Ovary (tissue), 9 donors: ENCODE data around the gene ZSCAN25. TPM values are rescaled to one million over a fixed set of nuclear protein-coding genes. Genes with fewer than 3 reads are reported as not detected.
"Not testable (repeated sequence)": the region's sequence is repeated elsewhere in the genome, so short reads cannot be mapped to it uniquely, and the experiment has no call there.

Experiments
- DNase-seq, 5 donors: peaks; one replicate each; pipeline ENCODE4 v3.0.0-alpha.2; 2019 to 2020
- H3K27ac ChIP-seq, 2 donors: fragments of 200-600 bp; one replicate each; pipeline versions ENCODE4 v1.5.1 to v1.8.0; 2019 to 2022
- H3K27me3 ChIP-seq: fragments of 200-600 bp; one replicate; pipeline ENCODE4 v1.8.0; 2022
- H3K36me3 ChIP-seq: fragments of 200-600 bp; sonication (generic); one replicate; pipeline ENCODE4 v1.5.1; 2019
- H3K4me1 ChIP-seq: one replicate; pipeline ENCODE4 v1.8.1; 2013; ENCODE audit warnings: mild to moderate bottlenecking, moderate library complexity; ENCODE audit not compliant: insufficient read depth
- H3K4me3 ChIP-seq: fragments of 200-600 bp; sonication (generic); one replicate; pipeline ENCODE4 v1.5.1; 2017
- H3K9me3 ChIP-seq, 2 donors: fragments of 200-600 bp in 1 of 2; sonication (generic) in 1 of 2; one replicate each; pipeline versions ENCODE4 v1.5.1 to v1.8.1; 2013 to 2019; ENCODE audit warnings: mild to moderate bottlenecking in 1 of 2, moderate library complexity in 1 of 2
- CTCF ChIP-seq, 3 donors: fragments of 450-650 bp in 2 of 3; fragments of 200-600 bp in 1 of 3; IDR thresholded peaks; one replicate each; pipeline versions ENCODE4 v1.5.1 to v1.8.0; 2016 to 2022; ENCODE audit warnings: antibody characterized with exemption in 3 of 3, mild to moderate bottlenecking in 1 of 3
- EP300 ChIP-seq: sonication (generic); formaldehyde crosslinking; IDR thresholded peaks from one replicate; pipeline ENCODE4 v1.6.1; 2017; ENCODE audit warnings: antibody characterized with exemption
- POLR2A ChIP-seq: fragments of 450-650 bp; IDR thresholded peaks from one replicate; pipeline ENCODE4 v1.6.1; 2017; ENCODE audit warnings: antibody characterized with exemption, mild to moderate bottlenecking, moderate library complexity
- WGBS, 3 donors: extraction: QIAGEN DNeasy Blood & Tissue Kit in 1 of 3; methylation state at CpG; one replicate each; pipeline versions ENCODE4 v1.1.5 to v1.1.7; 2013 to 2017; 5-methylcytosine and 5-hydroxymethylcytosine counted together
- intact Hi-C, 4 donors: fragments of 100-400 bp; cut with DNase I; formaldehyde crosslinking; loops; one replicate each; pipeline versions ENCODE4 v1.11.0 to v1.15.1; 2022 to 2023
- polyA plus RNA-seq, 2 donors: library from polyadenylated mRNA; stranded (reverse); fragments of 200-250 nt in 1 of 2; fragments of 350-450 nt in 1 of 2; fragmentation: Illumina TruSeq in 1 of 2; extraction: RNeasy Lipid Tissue Mini Kit (QIAGEN cat#74804) in 1 of 2; gene quantifications; one replicate each; pipeline ENCODE4 v1.2.3, GENCODE V29; 2013 to 2014
- total RNA-seq, 7 donors: library from RNA; depleted of rRNA in 2 of 7; stranded (reverse); fragments of >200 nt in 2 of 7; fragmentation: NEBNext Ultra II Directional in 3 of 7; extraction: Animal tissue kit (Norgen Biotek cat#: 25700) in 3 of 7; gene quantifications; one replicate each; pipeline versions ENCODE4 v1.1.0 to v1.2.4, GENCODE V29; 2016 to 2023
- donor health status: DM: no; HTN: no; CAD: no; lungs with moderate emphysema.
- donor health status: DM: no; HTN: no; CAD: no.
- donor health status: Bipolar disorder and iron deficiency.
- donor health status: DM: yes; HTN: yes; CAD: no.
- donor health status: DM: no; HTN: no; CAD: no.
- donor health status: DM: yes; HTN: yes; CAD: no.

ZSCAN25 gene
- total and polyA plus RNA-seq, 9 donors = 9.8 to 21.1 (median 17.3) TPM

GRCh38 chr7:99576251-99576650, 40.5 kb upstream of the ZSCAN25 start:
- Histone ChIP-seq H3K27me3 (no peaks in the 10 kb centered on the region), H3K27ac (no peak overlapping the region), H3K4me3 (no peak overlapping the region), H3K4me1 (peaks cover 6% of the 10 kb centered on the region), H3K9me3 (no peaks in the 10 kb centered on the region), H3K36me3 (no peaks in the 10 kb centered on the region)
- WGBS, 3 donors = 53 to 58% (median 55%) methylated on average over 3 of the region's 3 CpGs
- DNase-seq = no peak
- intact Hi-C loops = no loop called here
- TF ChIP-seq CTCF (IDR thresholded peaks at IDR 0.05) = no peak
- no peak for TF ChIP-seq EP300

- H3K27me3 ChIP-seq = no peaks in the 10 kb centered on the region
- WGBS, 3 donors = 25 to 31% (median 29%) methylated on average over 10 of the region's 10 CpGs
- DNase-seq = no peak
- TF ChIP-seq EP300 (no peak), CTCF (IDR thresholded peaks at IDR 0.05) (no peak), POLR2A (no peak)
- H3K9me3 ChIP-seq = no peaks in the 10 kb centered on the region
- intact Hi-C loops = no loop called here
- H3K27ac ChIP-seq = no peak overlapping the region
- H3K4me3 ChIP-seq = peak overlapping the region; percentile 53
- peaks cover 6% of the 10 kb centered on the region for H3K4me1 ChIP-seq
- no peaks in the 10 kb centered on the region for H3K36me3 ChIP-seq
Measured at GRCh38 chr7:99579281-99579955, 37.3 kb upstream of the ZSCAN25 start.

GRCh38 chr7:99579956-99580777, 36.6 kb upstream of the ZSCAN25 start:
- Histone ChIP-seq H3K9me3 (no peaks in the 10 kb centered on the region), H3K4me3 (peak overlapping the region; percentile 53), H3K27me3 (no peaks in the 10 kb centered on the region), H3K4me1 (peaks cover 4% of the 10 kb centered on the region), H3K27ac (no peak overlapping the region), H3K36me3 (no peaks in the 10 kb centered on the region)
- intact Hi-C loops = no loop called here
- 0 to 1% (median 0%) methylated on average over 50 to 54 of the region's 54 CpGs for WGBS, 3 donors
- TF ChIP-seq CTCF (IDR thresholded peaks at IDR 0.05) = peak in 2 of 3 donors; percentile 17 to 24
- no peak for TF ChIP-seq POLR2A
- TF ChIP-seq EP300 = no peak
- peak; percentile 34 to 71 (median 51) for DNase-seq

- DNase-seq, H3K27ac ChIP-seq, H3K4me1 ChIP-seq, H3K27me3 ChIP-seq, H3K9me3 ChIP-seq, H3K36me3 ChIP-seq, intact Hi-C loops: not testable (repeated sequence)
- peak overlapping the region; percentile 53 for H3K4me3 ChIP-seq
- WGBS, 3 donors = 47 to 52% (median 51%) methylated on average over 4 of the region's 4 CpGs
Measured at GRCh38 chr7:99580778-99581332, 35.9 kb upstream of the ZSCAN25 start.
